ENCODE measurements around the gene VEPH1. TPM values are rescaled to one million over a fixed set of nuclear protein-coding genes. Genes with fewer than 3 reads are reported as not detected.

VEPH1 gene
- not detected for total RNA-seq

GRCh38 chr3:157502916-157503595, at the start of gene VEPH1:
Gene VEPH1 (minus strand): TSS chr3:157503416. CDS start chr3:157495349, 8,067 bp downstream.
- peaks cover 29% of the 10 kb centered on the region for H3K27me3 Mint-ChIP-seq
- H3K36me3 Mint-ChIP-seq = no peaks in the 10 kb centered on the region
- H3K9me3 Mint-ChIP-seq = no peaks in the 10 kb centered on the region
- POLR2A ChIA-PET = no interaction called here
- ATAC-seq (ENCODE audit: low read depth) (no peak), DNase-seq (no peak)
- H3K4me3 Mint-ChIP-seq = no peak within 1 kb of the TSS
- H3K4me1 Mint-ChIP-seq = peaks cover 13% of the 10 kb centered on the region
- H3K27ac Mint-ChIP-seq = no peak within 1 kb of the TSS

GRCh38 chr3:157551961-157552360, 48.7 kb upstream of the VEPH1 start:
- Mint-ChIP-seq H3K4me3 (no peak overlapping the region), H3K27ac (no peak overlapping the region), H3K27me3 (peaks cover 14% of the 10 kb centered on the region), H3K4me1 (no peaks in the 10 kb centered on the region), H3K36me3 (no peaks in the 10 kb centered on the region), H3K9me3 (no peaks in the 10 kb centered on the region)
- no peak for ATAC-seq (ENCODE audit: low read depth)
- POLR2A ChIA-PET = no interaction called here
- no peak for DNase-seq

DNA sequence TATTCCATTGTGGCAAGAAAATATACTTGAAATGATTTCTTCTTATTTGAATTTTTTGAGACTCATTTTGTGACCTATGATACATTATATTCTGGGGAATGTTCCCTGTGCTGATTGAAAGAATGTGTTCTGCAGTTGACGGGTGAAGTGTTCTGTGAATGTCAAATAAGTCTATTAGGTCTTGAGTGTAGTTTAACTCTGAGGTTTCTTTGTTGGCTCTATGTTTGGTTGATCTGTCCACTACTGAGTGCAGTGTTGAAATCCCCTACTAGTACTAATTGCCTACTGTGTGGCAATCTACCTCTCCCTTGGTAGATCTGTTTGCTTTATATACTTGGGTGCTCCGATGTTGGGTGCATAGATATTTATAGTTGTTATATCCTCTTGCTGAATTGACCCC, 46.3 kb upstream of the VEPH1 start:
- H3K9me3 Mint-ChIP-seq = no peaks in the 10 kb centered on the region
- ATAC-seq (ENCODE audit: low read depth) = no peak
- H3K27me3 Mint-ChIP-seq = peaks cover 8% of the 10 kb centered on the region
- no peak overlapping the region for H3K4me3 Mint-ChIP-seq
- no peaks in the 10 kb centered on the region for H3K36me3 Mint-ChIP-seq
- H3K4me1 Mint-ChIP-seq = no peaks in the 10 kb centered on the region
- POLR2A ChIA-PET = no interaction called here
- no peak overlapping the region for H3K27ac Mint-ChIP-seq
- DNase-seq = no peak

GRCh38 chr3:157544501-157545130, 41.4 kb upstream of the VEPH1 start:
- Mint-ChIP-seq H3K9me3 (no peaks in the 10 kb centered on the region), H3K36me3 (no peaks in the 10 kb centered on the region), H3K27ac (no peak overlapping the region), H3K4me1 (no peaks in the 10 kb centered on the region), H3K4me3 (no peak overlapping the region), H3K27me3 (peaks cover 18% of the 10 kb centered on the region)
- POLR2A ChIA-PET = no interaction called here
- no peak for DNase-seq
- no peak for ATAC-seq (ENCODE audit: low read depth)

DNA sequence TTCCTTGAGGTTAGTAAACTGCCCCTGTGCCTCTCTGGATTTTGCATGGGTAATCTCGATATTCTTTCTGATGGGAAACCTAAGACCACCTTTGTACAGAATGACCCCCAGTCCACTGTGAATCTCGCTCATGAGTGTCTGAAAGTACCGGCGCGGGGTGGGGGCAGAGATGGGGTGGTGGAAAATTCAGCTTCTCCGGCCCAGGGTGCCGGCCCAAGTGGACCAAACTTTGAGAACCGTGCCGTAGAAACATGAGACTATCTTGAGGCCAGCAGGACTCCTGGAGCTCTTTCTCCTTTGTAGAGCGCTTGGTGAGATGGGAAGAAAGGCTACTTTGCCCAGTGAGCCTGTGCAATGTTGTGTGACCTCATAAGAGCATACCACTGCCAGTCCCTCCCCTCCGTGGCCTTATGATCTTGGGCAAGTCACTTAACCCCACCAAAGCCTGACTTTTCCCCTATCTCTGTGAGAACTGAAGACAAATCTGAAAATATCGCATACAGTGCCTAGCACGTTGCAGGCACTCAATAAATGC, 40.4 kb upstream of the VEPH1 start:
- Mint-ChIP-seq H3K27ac (no peak overlapping the region), H3K4me1 (no peaks in the 10 kb centered on the region), H3K36me3 (no peaks in the 10 kb centered on the region), H3K27me3 (peaks cover 16% of the 10 kb centered on the region), H3K9me3 (no peaks in the 10 kb centered on the region), H3K4me3 (no peak overlapping the region)
- no peak for DNase-seq
- POLR2A ChIA-PET = interaction anchor here (0.6 kb wide), 1 partner anchor 755 kb away, joined by 3 read pairs; no protein-coding TSS in a partner anchor
- ATAC-seq (ENCODE audit: low read depth) = no peak

GRCh38 chr3:157542711-157543500, 39.7 kb upstream of the VEPH1 start:
- H3K4me3 Mint-ChIP-seq = no peak overlapping the region
- DNase-seq (no peak), ATAC-seq (ENCODE audit: low read depth) (no peak)
- H3K4me1 Mint-ChIP-seq = no peaks in the 10 kb centered on the region
- POLR2A ChIA-PET = interaction anchor here (0.6 kb wide), 1 partner anchor 755 kb away, joined by 3 read pairs; no protein-coding TSS in a partner anchor
- H3K9me3 Mint-ChIP-seq = no peaks in the 10 kb centered on the region
- peaks cover 16% of the 10 kb centered on the region for H3K27me3 Mint-ChIP-seq
- H3K27ac Mint-ChIP-seq = no peak overlapping the region
- no peaks in the 10 kb centered on the region for H3K36me3 Mint-ChIP-seq

DNA sequence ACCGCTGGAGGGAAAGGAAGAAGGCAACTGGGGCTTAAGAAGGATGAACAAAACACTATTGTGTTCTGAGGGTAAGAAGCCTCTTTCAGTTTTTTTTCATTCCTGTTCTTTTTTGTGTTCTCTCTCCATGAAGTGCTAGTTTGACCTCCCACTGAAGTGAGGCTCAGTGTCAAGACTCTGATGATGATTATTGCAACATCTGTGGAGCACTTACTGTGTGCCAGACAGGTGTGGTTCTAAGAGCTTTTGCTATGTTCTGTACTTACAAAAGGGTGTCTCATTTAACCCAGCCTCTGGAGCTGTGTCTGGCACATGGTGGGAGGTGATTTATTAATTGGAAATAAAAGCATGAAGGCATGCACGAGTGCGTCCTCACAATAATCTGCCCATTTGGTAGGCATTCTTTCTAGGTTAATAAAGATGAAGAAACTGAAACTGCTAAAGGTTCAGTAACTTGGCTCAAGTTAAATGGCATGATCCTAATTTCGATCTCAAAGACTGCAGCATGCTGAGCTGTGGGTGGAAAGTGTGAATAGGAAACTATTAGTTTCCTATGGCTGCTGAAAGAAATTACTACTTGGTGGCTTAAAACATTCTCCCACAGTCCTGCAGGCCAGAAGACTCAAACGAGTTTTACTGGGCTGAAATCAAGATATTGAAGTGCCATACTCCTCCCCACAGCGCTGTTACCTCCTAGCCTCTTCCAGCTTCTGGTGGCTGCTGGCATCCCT, 38.5 kb upstream of the VEPH1 start:
- H3K27ac Mint-ChIP-seq = no peak overlapping the region
- ATAC-seq (ENCODE audit: low read depth) = no peak
- H3K4me3 Mint-ChIP-seq = no peak overlapping the region
- no peak for DNase-seq
- peaks cover 15% of the 10 kb centered on the region for H3K27me3 Mint-ChIP-seq
- H3K36me3 Mint-ChIP-seq = no peaks in the 10 kb centered on the region
- POLR2A ChIA-PET = no interaction called here
- no peaks in the 10 kb centered on the region for H3K9me3 Mint-ChIP-seq
- no peaks in the 10 kb centered on the region for H3K4me1 Mint-ChIP-seq

DNA sequence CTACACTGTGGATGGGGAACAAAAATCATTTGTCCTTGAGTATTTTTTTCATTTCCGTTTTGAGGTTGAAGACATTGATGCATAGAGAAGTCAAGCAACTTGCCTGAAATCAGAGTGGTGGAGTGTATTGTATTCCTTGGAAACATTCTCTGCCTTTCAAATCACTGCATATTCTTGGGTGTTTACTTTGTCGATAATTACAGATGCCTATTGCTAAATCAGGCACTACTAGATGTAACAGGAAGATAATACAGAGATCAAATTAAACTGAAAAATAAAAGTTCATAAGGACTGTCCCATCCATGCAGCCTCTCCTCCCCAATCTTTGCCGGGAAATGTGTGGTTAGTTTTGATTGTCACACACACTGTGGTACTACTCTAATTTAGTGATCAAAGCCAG, 37.4 kb upstream of the VEPH1 start:
- peaks cover 15% of the 10 kb centered on the region for H3K27me3 Mint-ChIP-seq
- no peaks in the 10 kb centered on the region for H3K9me3 Mint-ChIP-seq
- no peaks in the 10 kb centered on the region for H3K4me1 Mint-ChIP-seq
- no peaks in the 10 kb centered on the region for H3K36me3 Mint-ChIP-seq
- POLR2A ChIA-PET = no interaction called here
- no peak overlapping the region for H3K27ac Mint-ChIP-seq
- no peak for DNase-seq
- H3K4me3 Mint-ChIP-seq = no peak overlapping the region
- ATAC-seq (ENCODE audit: low read depth) = no peak

DNA sequence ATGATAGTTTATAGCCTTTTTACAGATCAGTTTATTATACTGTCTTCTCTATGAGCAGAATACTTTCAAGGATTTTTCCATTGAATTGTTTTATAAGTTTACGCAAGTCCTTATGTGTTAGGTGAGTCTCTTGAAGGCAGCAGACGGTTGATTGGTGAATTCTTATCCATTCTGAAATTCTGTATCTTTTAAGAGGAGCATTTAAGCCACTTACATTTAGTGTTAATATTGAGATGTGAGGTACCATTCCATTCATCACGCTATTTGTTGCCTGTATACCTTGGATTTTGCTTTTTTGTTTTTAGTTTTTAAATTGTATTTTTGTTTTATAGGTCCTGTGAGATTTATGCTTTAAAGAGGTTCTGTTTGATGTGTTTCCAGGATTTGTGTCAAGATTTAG, 32.5 kb upstream of the VEPH1 start:
- Mint-ChIP-seq H3K4me3 (no peak overlapping the region), H3K27ac (no peak overlapping the region), H3K4me1 (no peaks in the 10 kb centered on the region), H3K36me3 (no peaks in the 10 kb centered on the region), H3K27me3 (peaks cover 2% of the 10 kb centered on the region), H3K9me3 (no peaks in the 10 kb centered on the region)
- DNase-seq (no peak), ATAC-seq (ENCODE audit: low read depth) (no peak)
- POLR2A ChIA-PET = no interaction called here

DNA sequence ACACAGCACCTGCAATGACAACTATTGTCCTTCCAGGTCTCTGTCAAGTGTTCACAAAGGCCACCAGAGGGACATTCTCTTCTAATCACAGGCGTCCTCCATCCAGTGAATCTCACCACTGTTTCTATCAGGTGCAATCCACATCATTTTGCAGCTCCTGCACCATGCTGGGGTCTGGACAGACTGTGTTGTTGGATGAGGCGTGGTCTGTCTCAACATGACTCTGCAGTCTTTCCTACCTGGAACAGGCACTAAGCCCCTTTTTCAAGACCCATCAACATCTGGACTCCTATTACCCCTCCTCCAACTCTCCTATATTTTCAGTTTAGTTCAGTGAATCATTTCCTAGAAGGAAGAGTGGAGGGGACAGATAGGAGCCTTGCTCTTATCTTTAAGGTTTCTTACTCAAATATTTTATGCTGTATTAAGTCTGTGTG, 31.5 kb upstream of the VEPH1 start:
- no peak for DNase-seq
- Mint-ChIP-seq H3K4me3 (no peak overlapping the region), H3K4me1 (no peaks in the 10 kb centered on the region), H3K36me3 (no peaks in the 10 kb centered on the region), H3K9me3 (no peaks in the 10 kb centered on the region), H3K27me3 (peaks cover 2% of the 10 kb centered on the region), H3K27ac (no peak overlapping the region)
- no peak for ATAC-seq (ENCODE audit: low read depth)
- POLR2A ChIA-PET = no interaction called here

GRCh38 chr3:157533298-157534070, 30.3 kb upstream of the VEPH1 start:
- ATAC-seq (ENCODE audit: low read depth) (no peak), DNase-seq (no peak)
- POLR2A ChIA-PET = no interaction called here
- Mint-ChIP-seq H3K27me3 (peaks cover 2% of the 10 kb centered on the region), H3K36me3 (no peaks in the 10 kb centered on the region), H3K4me3 (no peak overlapping the region), H3K4me1 (no peaks in the 10 kb centered on the region), H3K27ac (no peak overlapping the region), H3K9me3 (no peaks in the 10 kb centered on the region)

DNA sequence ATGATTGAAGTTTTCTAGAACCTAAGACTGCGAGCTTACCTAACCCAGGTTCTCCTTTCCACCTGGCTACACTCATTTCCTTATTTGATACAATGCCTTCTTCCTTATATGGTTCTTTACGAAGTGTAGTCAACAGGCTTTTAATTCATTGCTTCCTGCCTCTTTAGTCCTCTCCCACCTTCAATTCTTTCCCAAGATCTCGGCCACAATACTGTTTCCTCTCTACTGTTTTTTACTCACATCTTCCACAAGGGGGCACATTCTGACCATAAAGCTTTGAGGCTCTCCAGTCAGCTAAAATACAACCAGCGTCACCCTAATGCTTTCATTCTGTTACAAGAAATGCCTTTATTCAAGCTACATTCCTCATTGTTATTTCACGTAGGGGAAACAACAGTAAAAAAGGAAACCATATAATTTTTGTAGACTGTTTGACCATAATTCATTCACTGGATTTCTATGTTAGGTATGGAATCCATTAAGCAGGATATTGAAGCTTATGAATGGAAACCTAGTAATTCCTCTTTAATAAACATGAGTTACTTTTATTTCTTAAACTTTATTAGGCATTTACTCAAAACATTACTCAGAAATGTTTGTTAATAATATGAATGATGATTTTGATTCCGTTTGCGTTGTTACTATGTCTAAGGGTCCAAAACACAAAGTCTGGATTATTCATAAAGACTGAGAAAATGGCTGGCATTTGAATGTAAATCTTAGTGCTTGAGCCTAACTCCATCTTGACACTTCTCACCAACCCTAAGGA, 29.5 kb upstream of the VEPH1 start:
- ATAC-seq (ENCODE audit: low read depth) (peak; percentile 52), DNase-seq (no peak)
- H3K36me3 Mint-ChIP-seq = no peaks in the 10 kb centered on the region
- peaks cover 2% of the 10 kb centered on the region for H3K27me3 Mint-ChIP-seq
- no peak overlapping the region for H3K27ac Mint-ChIP-seq
- no peaks in the 10 kb centered on the region for H3K9me3 Mint-ChIP-seq
- no peaks in the 10 kb centered on the region for H3K4me1 Mint-ChIP-seq
- POLR2A ChIA-PET = no interaction called here
- no peak overlapping the region for H3K4me3 Mint-ChIP-seq

All from activated naive CD8-positive, alpha-beta T cell treated with anti-CD3 and anti-CD28 coated beads, Interleukin-2, amount 10 ng/mL, durations not matched to agents 7 days and 5 days (primary cell).